Stimulated activated CD4-positive, alpha-beta T cell treated with anti-CD3 and anti-CD28 coated beads, Interleukin-15, amount 100 ng/mL, for 1 hour (primary cell): ENCODE data around the gene IGSF5.

Source experiments
- DNase-seq, 2 donors: peaks; one replicate each; pipeline ENCODE4 v3.0.0-alpha.2; 2020; ENCODE audit warnings: low read depth in 1 of 2, low spot score in 1 of 2

The IGSF5 gene

GRCh38 chr21:39818557-39818956 is 73.6 kb downstream of the IGSF5 start:
- no peak for DNase-seq

GRCh38 chr21:39822042-39822441 is 77.1 kb downstream of the IGSF5 start:
- DNase-seq: no peak

- DNase-seq: no peak
These were observed 80.3 kb downstream of the IGSF5 start for GRCh38 chr21:39825250-39825649.

DNA sequence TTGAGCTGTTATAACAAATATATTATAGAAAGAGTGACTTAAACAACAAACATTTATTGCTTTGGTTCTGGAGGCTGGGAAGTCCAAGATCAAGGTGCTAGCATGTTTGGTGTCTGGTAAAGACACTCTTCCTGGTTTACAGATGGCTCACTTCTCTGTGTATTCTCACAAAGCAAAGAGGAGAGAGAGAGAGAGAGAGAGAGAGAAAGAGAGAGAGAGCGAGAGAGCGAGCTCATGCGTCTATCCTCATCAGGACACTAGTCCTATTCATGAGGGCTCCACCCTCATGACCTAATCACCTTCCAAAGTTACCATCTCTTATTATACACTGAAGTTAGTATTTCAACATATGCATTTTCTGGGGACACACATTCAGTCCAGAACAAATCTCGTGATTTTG is 89.6 kb downstream of the IGSF5 start:
- no peak for DNase-seq

- DNase-seq: no peak
These were observed 92.9 kb downstream of the IGSF5 start for GRCh38 chr21:39837861-39838359.

- no peak for DNase-seq
These were observed 95.6 kb downstream of the IGSF5 start for GRCh38 chr21:39840373-39841097.

- no peak for DNase-seq
These were observed 97.9 kb downstream of the IGSF5 start for GRCh38 chr21:39842741-39843459.

GRCh38 chr21:39843483-39843882 is 98.5 kb downstream of the IGSF5 start:
- DNase-seq: no peak

- DNase-seq: no peak
These were observed 98.9 kb downstream of the IGSF5 start for GRCh38 chr21:39843916-39844315.

GRCh38 chr21:39845571-39846130 is 100.7 kb downstream of the IGSF5 start:
- no peak for DNase-seq

- DNase-seq: no peak
These were observed 102.9 kb downstream of the IGSF5 start for GRCh38 chr21:39847877-39848276.

DNA sequence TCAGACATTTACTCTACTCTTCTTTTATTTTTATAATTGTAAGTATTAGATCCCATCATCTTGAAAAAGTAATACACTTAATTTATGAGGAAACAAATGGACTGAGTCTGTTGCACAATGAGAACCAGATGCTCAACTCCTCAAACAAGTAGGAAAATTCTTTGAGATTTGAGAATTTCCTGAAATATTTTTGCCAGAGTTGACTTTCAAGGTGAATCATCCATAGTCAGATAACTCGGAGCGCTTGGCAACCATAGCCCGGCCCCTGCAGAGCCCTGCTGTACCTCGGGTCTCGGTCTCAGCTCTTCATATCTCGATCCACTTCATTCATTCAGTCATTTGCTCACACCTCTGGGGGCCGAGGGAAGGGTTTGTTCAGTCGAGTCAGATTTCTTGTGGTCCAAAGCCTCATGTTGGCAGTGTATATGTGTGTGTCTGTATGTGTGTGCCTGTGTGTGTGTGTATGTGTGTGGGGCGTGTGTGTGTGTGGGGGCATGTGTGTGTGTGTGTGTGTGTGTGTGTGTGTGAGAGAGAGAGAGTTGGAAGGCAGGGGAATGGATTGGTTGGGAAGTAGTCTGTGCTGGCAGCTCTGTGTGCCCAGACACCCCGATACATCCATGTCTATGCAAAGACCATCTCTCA is 104.2 kb downstream of the IGSF5 start:
- DNase-seq: no peak

DNA sequence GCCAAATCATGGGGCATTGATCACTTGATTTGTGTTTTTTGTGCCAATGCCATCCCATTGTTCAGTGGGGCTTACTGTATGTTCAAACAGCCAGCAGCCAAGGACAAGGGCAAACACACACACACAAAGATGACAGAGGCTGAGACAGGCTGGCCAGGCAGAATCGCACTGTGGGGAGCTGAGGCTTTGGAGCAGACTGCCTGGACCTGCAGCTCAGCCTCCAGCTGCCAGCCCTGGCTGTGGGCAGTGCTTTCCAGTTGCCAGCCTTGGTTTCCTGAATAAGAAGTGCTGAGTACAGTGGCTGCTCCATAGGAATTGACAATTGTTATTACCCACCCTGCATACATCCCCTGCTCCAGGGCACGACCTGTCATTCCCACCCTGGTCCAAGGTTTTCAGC is 105.3 kb downstream of the IGSF5 start:
- no peak for DNase-seq

DNA sequence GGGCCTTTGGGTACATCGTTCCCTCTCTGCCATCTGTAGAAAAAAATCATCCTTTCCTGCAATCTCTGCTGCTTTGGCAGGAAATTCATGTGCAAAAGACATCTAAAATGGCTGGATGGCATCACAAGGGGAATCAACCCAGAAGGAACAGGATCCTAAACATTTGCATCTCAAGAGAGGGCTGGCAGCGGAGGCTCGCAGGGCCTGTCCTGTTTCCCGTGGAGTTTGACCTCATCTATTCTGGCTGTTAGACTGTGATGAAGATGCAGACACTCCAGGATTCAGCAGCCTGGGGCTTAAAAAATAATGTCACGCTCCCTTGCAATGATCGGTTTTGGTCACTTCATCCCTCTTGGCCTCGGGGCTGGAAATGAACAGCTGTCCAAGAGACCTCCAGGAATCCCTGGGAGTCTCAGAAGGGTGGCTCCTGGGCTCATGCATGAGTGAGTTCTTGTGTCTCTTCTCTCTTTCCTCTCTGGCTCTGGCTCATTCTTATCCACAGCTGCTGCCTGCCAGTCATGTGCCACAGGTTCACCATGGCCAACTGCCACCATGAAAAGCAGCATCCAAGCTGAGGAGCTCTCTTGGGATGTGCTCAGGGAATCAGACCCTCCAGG is 106.1 kb downstream of the IGSF5 start:
- DNase-seq: no peak
